A204.1 (cell line): ENCODE results near the gene DNM1L.

Experiments
- FAIRE-seq: peaks from 2 replicates; lab custom pipeline; 2012; peaks lifted over from hg19 to GRCh38; lab: Jason Lieb, UNC

DNM1L gene

DNA sequence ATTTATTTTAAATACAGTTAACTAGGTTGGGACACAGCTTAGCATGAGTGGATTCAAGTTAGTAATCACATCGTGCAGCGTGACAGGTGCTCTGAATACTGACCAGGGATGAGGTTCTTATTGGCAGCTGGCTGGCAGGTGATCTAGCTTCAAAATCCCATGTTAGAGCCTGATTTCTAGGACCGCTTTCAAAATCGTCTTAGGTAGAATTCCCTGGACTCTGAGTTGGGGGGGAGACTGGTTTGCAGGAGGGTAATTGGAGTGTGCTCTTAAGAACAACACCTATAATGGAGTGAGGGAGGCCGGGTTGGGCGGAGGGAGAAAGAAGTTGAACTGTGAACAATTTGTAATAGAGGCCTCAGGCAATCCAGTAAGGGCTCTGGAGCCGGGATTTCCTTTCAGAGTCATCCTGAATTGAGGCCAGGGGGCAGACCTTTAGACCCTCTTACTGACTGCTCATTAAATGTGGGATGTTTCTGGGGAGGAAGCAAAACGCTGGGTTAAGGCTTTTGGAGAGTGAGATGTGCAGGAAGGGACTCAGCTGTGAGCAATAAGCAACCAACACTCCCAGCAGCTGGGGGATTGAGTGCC lies 77.5 kb downstream of the DNM1L start:
- no peak for FAIRE-seq

DNA sequence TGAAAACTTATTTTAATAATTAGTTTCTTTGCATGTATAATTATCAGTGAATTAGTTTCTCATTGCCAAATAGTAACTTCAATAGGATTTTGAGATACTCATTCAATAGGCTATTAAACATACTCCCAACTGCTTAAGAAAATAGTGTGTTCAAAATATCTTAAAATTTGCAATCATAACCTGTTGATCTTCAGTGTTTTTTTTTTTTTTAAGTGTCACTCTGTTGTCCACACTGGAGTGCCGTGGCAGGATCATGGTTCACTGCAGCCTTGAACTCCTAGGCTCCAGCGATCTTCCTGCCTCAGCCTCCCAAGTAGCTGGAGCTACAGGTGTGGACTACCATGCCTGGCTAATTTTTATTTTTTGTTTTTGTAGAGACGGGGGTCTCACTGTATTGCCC lies 78.1 kb downstream of the DNM1L start:
- no peak for FAIRE-seq

DNA sequence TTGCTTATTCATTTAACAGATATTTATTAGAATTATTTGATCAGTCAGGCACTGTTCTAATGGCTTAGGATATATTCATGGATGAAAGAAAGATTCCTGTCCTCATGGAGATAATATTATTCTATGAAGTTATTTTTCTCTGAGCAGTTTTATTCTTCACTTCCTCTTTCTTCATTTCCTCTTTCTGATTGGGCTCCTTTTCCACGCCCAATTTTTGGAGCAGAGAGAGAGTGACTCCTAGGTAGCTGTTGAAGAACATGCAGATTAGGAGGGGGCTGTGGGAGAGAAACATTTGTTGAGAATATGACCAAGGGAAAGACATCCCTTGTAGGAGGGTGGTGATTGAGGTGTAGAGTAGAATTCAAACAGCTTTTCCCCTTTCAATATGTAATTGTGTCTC lies 82.6 kb downstream of the DNM1L start:
- no peak for FAIRE-seq

DNA sequence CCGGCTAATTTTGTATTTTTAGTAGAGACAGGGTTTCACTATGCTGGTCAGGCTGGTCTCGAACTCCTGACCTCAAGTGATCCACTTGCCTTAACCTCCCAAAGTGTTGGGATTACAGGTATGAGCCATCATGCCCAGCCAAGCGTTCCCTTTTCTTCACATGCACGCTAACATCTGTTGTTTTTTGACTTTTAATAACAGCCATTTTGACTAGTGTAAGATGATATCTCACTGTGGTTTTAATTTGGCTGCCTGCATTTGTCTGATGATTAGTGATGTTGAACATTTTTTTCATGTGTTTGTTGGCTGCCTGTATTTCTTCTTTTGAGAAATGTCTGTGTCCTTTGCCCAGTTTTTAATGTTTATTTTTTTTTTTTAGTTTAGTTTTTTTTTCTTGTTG lies 86.8 kb downstream of the DNM1L start:
- no peak for FAIRE-seq

DNA sequence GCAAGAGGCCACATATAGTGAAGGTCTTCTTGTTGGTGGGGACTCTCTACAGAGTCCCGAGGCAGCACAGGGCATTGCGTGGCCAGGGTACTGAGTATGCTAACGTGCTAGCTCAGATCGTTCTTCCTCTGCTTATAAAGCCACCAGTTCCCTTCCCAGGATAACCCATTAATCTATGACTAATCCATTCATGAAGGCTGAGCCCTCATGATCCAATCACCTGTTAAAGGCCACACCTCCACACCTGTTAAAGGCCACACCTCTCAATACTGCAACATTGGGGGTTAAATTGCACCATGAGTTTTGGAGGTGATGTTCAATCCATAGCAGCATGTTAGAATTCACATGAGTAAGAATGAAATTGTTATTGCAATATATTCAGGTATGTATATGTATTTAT lies 89.4 kb downstream of the DNM1L start:
- FAIRE-seq, result no peak

DNA sequence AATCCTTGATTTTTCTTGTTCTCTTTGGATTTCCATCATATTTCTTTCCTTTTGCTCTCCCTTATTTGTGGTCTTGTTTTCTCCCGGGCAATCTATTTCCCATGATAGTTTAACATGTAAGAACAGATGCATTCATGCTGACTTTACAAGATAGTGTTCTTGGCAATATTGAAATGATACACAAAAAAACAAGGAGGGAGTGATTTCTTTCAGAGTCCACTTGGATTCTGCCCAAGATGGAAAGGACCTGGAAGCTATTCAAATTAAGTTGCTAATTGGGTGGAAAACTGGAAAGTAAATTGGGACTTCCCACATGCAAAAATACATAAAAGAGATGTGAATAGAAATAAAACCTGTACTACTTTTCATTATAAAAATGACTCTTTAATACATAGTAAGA lies 91.0 kb downstream of the DNM1L start:
- FAIRE-seq, result no peak

DNA sequence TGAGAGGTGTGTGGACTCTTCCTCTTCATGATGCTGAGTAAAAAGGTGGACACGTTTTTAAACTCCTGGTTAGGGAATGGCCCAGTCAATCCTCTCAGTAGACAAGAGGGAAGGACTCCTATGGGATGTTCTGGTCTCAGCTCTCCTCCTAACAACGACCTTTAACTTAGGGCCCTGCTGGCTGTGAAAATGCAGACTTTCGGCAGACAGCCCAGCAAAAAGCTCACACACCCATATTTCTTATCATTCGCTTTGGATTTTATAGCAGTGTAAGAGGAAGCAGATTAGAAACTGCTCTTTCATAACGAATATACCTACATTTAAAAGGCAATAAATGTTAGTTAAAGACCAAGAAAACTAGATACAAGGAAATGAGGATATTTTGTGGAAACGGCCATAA lies 94.6 kb downstream of the DNM1L start:
- FAIRE-seq, result no peak

DNA sequence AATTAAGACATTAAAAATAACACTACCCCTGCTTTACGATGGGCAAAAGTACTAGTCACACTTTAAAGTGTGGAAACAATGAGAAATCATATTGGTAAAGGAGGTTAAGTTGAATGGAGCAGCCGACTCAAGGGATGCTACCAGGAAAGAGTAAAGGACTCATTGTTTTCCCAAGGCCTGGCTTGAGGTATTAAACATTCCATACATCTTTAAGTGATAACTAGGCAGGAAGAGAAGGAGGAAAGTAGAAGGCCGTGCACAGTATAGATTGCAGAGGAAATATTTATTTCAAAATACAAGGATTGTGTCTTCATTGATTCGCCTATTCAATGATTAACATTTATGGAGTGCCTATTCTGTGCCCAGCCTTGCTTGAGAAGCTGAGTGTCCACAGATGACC lies 97.2 kb downstream of the DNM1L start:
- FAIRE-seq, result no peak

DNA sequence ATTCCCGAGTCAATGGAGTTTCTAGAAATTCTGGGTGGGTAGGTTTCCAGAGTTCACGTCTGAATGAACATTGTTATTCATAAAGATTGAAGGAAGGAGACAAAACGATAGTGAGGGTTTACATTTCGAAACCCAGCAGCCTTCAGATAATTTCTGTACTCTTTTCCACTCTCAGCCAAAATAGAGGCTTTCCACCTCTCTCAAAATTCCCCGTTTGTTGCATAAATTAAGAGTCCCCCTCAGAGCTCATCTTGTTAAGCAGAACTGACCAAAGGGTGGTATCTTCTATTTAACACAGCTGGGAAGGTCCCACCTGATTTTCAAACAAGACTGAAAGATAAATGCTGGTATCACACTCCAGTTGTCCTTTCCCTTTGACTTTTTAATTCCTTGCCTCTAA lies 98.1 kb downstream of the DNM1L start:
- no peak for FAIRE-seq

DNA sequence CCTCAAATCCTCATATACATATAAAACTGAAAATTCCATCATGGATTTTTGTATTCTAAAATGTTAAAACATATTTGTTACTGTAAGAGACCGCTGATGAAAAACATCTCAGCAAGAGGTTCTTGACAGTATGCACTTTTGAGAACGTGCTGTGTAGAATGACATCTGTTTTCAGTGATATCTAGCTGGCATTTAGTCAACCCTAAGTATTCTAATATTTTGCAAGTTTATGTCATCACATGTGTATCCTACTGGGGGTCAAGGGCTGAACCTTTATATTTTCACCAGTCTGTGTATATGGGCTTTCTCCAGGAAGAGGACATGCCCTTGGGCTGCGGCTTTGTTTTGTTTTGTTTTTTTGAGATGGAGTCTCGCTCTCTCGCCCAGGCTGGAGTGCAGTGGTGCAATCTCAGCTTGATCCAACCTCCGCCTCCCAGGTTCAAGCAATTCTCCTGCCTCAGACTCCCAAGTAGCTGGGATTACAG lies 98.6 kb downstream of the DNM1L start:
- FAIRE-seq, result no peak

DNA sequence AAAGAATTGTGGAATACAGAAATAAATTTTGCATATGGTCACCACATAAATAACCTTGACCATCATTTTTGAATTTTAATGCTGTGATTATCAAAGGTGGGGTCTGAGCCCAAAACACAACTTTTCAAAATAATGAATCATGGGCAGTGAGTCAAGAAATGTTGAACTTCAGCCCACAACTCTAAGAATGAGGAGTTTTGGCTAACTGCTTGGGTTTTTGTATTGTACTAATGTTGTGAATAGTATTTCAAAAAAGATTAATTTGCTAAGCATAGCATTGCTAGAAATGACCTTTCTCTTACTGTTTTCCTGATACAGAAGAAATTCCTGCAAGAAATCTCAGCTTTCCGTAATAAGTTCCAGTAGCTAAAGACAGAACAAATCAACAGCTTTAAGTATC lies 101.0 kb downstream of the DNM1L start:
- no peak for FAIRE-seq

DNA sequence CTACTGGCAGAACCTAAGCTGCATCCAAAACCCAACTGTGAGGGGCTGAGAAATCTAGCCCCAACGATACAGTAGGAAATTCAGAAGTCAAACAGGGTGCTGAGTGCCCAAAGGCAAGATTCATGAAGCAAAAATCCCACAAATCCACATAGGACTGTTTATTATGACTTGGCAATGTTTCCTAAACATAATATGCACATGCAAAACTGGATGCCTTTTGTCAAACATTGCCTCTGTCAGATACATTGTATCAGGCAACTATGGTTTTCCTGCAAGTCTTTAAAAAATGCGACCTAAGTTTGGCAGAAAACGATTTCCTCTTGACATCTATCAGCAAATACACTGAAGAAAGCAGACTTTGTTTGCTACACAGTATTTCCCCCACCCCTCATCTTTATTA lies 103.9 kb downstream of the DNM1L start:
- FAIRE-seq, result no peak

DNA sequence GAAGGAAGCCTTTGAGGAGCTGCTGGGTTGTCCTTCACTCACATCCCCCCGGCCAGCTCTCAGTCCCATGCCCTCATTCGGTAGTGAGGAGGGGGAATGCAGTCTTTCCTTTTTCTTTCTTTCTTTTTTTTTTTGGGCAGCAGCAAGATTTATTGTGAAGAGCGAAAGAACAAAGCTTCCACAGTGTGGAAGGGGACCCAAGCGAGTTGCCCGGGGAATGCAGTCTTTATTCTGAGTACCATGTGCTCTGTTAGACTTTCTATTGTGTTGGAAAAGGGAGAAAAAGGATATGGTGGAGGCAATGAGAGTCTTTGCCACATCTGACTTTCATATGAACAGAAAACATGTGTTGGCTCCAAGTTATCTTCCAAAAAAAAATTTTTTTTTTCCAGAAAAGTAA lies 106.5 kb downstream of the DNM1L start:
- FAIRE-seq, result no peak

DNA sequence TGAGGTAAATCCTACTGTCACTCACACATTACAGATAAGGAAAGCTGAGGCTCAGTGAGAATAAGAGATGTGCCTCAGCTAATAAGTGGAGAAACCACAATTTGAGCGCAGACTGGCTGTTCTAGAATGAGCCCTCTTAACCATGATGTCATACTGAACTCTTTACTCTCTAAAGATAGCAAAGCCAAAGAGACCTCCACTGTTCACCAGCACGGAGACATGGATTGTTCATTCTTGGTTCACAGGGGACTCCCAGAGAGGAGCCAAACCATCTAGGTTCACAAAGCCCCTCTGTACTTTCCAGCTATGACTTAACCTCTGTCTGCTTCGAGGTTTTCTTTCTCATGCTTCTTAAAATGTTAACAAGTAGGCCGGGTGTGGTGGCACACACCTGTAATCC lies 109.3 kb downstream of the DNM1L start:
- FAIRE-seq, result no peak

DNA sequence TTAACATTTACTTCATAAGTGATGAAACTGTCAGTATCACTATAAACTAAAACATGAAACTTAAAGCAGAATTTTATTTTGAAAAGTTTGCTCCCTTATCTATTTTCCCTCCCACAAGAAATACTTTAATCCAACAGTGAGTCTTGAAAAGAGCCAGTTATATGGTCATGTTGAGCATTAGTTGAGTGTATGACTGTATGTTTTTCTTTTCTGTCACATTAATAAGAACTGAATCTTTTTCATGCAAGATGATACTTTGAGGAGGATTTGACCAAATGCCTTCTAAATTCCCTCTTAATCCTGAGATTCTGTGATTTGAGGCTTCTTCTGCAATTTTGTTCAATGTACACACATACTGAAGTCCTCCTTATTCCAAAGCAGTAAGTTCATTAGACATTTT lies 110.3 kb downstream of the DNM1L start:
- no peak for FAIRE-seq

DNA sequence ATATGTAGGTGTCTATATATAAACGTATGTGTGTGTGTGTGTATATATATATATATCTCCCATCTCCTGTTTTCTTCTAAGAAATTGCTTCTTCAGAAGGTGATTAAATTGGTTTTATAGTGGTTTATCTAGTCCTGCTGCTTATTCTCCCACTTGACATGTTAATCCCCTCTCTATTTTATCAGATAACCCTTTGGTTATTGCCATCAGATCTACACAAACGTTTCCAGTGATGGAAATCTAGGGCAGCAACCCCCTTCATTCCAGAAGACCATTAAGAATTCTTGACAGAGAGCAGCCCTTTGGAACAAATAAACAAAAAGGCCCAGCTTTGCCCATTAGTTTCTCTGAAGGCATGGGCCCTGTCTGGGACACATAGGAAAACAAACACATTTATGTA lies 110.8 kb downstream of the DNM1L start:
- no peak for FAIRE-seq

DNA sequence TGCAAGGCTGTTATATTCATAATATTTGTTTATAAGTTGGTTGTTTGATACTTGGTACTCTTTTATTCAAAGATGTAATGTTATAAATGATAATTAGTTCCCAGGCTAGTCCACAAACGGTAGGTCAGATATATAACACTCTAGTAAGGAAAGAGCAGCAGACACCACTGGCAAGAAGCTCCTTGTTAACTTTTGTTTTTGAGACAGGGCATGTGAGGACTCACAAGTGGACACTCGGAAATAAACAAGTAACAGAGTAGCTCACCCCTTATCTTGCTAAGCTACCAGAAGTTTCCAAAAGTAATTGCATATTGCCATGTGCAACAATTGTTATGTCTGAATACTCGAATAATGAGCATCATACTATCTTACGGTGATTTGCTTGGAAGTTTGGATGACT lies 115.2 kb downstream of the DNM1L start:
- FAIRE-seq, result no peak
